HG02938 (cell line): ENCODE data around the gene TCAP.
"Not testable (repeated sequence)": the region's sequence is repeated elsewhere in the genome, so short reads cannot be mapped to it uniquely, and the experiment has no call there.

Experiments
- ATAC-seq: cut with Tn5 transposase; IDR thresholded peaks from one replicate; pipeline ENCODE4 v1.9.1; 2021; ENCODE audit warnings: mild to moderate bottlenecking, moderate library complexity; ENCODE audit not compliant: unreplicated experiment

TCAP gene

GRCh38 chr17:39702901-39703893 lies 38.0 kb downstream of the TCAP start:
- no peak for ATAC-seq

DNA sequence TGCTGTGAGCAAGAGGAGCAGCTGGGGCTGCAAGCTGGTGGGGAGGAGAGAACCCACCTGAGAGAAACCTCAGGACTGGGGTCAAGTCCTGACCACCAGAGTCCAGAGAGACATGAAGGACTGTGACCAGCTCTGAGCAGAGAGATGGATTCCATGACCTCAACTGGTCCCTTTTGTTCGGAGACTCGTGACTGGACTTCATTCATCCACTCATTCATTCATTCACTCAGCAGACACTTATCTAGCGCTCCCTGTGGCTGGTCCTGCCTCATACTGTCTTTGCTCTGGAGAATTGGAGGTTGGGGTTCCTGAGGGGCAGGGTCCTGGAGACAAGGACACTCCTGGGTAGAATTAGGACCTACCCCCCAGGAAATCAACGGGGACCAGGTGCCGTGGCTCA lies 38.8 kb downstream of the TCAP start:
- no peak for ATAC-seq

DNA sequence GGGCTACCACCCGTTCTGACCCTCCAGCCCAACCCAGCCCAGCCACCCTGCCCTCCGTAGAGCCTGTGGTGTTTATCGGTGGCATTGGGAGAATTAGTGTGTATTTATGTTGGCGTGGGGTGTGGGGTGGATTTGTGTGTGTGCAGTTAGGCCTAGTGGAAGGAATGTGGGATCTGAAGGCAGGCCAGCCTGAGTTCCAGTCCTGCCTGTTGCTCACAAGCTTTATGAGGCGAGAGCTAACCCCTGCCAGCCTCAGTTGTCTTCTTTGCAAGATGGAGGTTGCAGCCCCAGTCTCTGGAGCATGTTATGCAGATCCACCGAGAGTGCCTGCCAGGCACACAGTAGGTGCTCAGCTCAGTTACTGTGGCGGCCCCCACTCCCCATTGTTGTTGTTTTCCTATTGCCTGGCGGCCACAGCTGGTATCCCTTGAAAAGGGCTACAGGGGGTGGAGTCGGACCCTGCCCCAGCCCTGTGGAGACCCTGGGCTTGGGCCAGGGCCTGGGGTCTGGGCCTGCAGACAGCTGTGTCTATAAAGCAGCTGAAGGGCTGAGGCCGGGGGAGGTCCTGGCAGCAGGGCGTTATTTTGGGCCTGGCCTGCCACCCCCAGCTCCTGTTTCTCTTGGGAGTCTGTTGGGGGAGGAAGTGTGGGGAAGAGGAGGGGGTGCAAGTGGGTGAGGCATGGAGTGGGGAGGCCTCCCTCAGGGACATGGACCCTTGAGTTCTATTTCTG lies 39.8 kb downstream of the TCAP start:
- ATAC-seq, result no peak

DNA sequence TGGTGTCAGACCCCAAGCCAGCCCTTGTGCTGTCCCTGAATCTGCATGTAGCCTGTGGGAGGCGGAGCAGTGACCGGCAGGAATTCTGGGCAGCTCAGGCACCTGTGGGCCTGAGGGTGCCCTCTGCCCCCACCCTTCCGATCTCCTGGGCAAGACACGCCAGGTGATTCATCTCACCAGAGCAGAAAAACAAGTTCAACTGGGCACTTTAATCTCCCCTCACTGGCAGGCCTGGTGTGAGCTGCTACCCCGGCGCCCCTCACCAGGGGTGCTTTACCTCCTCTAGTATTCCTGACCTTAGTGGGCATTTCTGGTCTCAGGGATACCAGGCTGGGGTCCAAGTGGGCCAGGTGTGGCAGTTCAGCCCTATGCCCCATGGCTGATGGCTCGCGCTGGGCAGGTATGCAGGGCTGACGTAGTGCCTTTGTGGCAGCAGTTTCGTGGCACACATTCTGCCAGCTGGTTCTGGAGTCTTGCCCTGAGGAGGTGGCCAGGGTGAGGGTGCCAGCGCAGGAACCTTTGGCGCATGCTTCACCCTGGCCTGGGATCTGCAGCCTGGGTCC lies 40.7 kb downstream of the TCAP start:
- ATAC-seq, result no peak

- no peak for ATAC-seq
Observed at GRCh38 chr17:39706383-39706782, 41.2 kb downstream of the TCAP start.

DNA sequence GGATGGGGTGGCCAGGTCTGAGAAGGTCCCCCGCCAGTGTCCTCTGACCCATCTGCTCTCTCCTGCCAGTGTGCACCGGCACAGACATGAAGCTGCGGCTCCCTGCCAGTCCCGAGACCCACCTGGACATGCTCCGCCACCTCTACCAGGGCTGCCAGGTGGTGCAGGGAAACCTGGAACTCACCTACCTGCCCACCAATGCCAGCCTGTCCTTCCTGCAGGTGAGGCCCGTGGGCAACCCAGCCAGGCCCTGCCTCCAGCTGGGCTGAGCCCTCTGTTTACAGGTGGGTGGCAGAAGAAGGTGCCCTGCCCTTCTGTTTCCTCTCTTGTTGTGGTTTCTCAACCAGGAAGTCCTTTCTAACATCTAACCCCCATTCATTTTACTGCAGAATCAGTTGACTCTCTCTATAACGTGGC lies 41.8 kb downstream of the TCAP start:
- no peak for ATAC-seq

- no peak for ATAC-seq
Observed at GRCh38 chr17:39709319-39709997, 44.3 kb downstream of the TCAP start.

GRCh38 chr17:39709998-39710964 lies 45.1 kb downstream of the TCAP start:
- ATAC-seq, result no peak

DNA sequence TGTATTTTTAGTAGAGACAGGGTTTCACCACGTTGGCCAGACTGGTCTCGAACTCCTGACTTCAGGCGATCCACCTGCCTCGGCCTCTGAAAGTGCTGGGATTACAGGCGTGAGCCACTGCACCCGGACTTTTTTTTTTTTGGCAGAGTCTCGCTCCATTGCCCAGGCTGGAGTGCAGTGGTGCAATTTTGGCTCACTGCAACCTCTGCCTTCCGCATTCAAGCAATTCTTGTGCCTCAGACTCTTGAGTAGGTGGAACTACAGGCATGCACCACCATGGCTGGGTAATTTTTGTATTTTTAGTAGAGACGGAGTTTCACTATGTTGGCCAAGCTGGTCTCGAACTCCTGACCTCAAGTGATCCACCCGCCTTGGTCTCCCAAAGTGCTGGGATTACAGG lies 45.9 kb downstream of the TCAP start:
- ATAC-seq, result not testable (repeated sequence)

DNA sequence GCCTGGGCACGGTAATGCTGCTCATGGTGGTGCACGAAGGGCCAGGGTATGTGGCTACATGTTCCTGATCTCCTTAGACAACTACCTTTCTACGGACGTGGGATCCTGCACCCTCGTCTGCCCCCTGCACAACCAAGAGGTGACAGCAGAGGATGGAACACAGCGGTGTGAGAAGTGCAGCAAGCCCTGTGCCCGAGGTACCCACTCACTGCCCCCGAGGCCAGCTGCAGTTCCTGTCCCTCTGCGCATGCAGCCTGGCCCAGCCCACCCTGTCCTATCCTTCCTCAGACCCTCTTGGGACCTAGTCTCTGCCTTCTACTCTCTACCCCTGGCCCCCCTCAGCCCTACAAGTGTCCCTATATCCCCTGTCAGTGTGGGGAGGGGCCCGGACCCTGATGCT lies 46.7 kb downstream of the TCAP start:
- no peak for ATAC-seq

DNA sequence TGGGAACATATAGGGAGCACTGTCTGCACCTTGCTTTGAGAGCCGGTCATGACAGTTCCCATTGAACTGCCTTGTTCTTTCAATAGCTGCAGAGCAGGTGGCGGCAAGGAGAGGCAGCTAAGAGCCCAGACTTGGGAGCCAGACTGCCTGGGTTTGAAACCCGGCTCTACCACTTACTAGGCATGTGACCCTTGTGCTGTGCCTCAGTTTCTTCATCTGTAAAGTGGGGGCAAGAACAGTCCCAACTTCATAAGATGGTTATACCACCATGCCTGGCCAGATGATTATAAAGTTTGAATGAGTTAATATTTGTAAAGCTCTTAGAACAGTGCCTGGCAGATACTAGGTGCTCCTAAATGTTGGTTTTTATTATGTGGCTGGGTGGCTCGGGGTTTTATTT lies 49.1 kb downstream of the TCAP start:
- ATAC-seq, result no peak

DNA sequence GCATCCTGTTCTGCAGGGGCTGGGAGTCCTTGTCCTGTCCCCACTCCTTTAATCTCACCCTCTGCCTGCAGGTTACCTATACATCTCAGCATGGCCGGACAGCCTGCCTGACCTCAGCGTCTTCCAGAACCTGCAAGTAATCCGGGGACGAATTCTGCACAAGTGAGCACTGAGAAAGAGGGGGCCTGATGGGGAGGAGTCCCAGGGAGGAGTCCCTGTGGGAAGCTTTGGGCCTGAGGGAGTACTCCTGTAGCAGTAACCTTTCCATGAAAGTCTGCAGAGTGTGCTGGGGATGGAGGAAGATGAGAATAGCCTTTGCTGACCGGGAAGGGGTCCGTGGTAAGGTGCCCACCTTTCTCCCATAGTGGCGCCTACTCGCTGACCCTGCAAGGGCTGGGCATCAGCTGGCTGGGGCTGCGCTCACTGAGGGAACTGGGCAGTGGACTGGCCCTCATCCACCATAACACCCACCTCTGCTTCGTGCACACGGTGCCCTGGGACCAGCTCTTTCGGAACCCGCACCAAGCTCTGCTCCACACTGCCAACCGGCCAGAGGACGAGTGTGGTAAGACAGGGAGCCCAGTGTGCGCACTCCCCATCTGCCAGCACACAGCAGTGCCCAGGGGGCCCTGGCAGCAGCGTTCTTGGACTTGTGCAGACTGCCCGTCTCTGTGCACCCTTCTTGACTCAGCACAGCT lies 50.4 kb downstream of the TCAP start:
- no peak for ATAC-seq
